DOHH2 (cell line): ENCODE data around the gene MBD4.

Experiments used
- H3F3A ChIP-seq: fragments of 200-600 bp; sonication (generic), shearing (Covaris generic); 2 replicates; pipeline ENCODE4 v1.6.0; 2016; ENCODE audit warnings: antibody characterized with exemption, mild to moderate bottlenecking; ENCODE audit not compliant: control insufficient read depth, insufficient read depth
- H3K27ac ChIP-seq: fragments of 200-600 bp; sonication (generic); 2 replicates; pipeline ENCODE4 v1.5.1; 2014; ENCODE audit warnings: low read depth, mild to moderate bottlenecking, low read length, moderate library complexity
- H3K27me3 ChIP-seq: fragments of 200-600 bp; sonication (generic); 2 replicates; pipeline ENCODE4 v1.6.1; 2014; ENCODE audit warnings: mild to moderate bottlenecking, low read length, mixed read lengths; ENCODE audit not compliant: control insufficient read depth
- H3K36me3 ChIP-seq: fragments of 200-600 bp; sonication (generic); 2 replicates; pipeline ENCODE4 v1.6.1; 2014; ENCODE audit warnings: mild to moderate bottlenecking, low read length, moderate library complexity, mixed read lengths; ENCODE audit not compliant: control insufficient read depth
- H3K4me1 ChIP-seq: fragments of 200-600 bp; sonication (generic); 2 replicates; pipeline ENCODE4 v1.6.1; 2014; ENCODE audit warnings: mild to moderate bottlenecking, low read length, mixed read lengths; ENCODE audit not compliant: control insufficient read depth
- H3K4me2 ChIP-seq: fragments of 200-600 bp; sonication (generic); 2 replicates; pipeline ENCODE4 v1.6.0; 2014; ENCODE audit warnings: mild to moderate bottlenecking, low read length, moderate library complexity
- H3K4me3 ChIP-seq: fragments of 200-600 bp; sonication (generic); 2 replicates; pipeline ENCODE4 v1.5.1; 2014; ENCODE audit warnings: mild to moderate bottlenecking, low read length, mixed read lengths
- H3K79me2 ChIP-seq: fragments of 200-600 bp; sonication (generic); 2 replicates; pipeline ENCODE4 v1.6.1; 2014; ENCODE audit warnings: mild to moderate bottlenecking, low read length, mixed read lengths; ENCODE audit not compliant: control insufficient read depth
- H3K9me2 ChIP-seq: fragments of 200-600 bp; sonication (generic); replicated peaks from 2 replicates; pipeline ENCODE4 v1.6.1; 2014; ENCODE audit warnings: mild to moderate bottlenecking, low read length, mixed read lengths; ENCODE audit not compliant: control insufficient read depth
- H3K9me3 ChIP-seq: fragments of 200-600 bp; sonication (generic); 2 replicates; pipeline ENCODE4 v1.6.1; 2014; ENCODE audit warnings: antibody characterized with exemption, low read length, mixed read lengths; ENCODE audit not compliant: control insufficient read depth, insufficient read depth
- H4K20me1 ChIP-seq: fragments of 200-600 bp; sonication (generic); 2 replicates; pipeline ENCODE4 v1.6.0; 2014; ENCODE audit warnings: low read depth, mild to moderate bottlenecking, antibody characterized with exemption, low read length, moderate library complexity; ENCODE audit not compliant: control insufficient read depth, insufficient read depth
- EZH2phosphoT487 ChIP-seq: fragments of 200-600 bp; sonication (generic); IDR thresholded peaks from 2 replicates; pipeline ENCODE4 v1.6.1; 2017; ENCODE audit warnings: borderline replicate concordance, mild to moderate bottlenecking, antibody characterized with exemption, low read length, moderate library complexity, mixed read lengths
- TF ChIP-seq, protein P1 (sequence below): fragments of 200-600 bp; sonication (generic); IDR thresholded peaks from one replicate; pipeline ENCODE4 v1.5.1; 2014; ENCODE audit warnings: antibody characterized with exemption, mild to moderate bottlenecking, low read depth, low read length; ENCODE audit not compliant: poor library complexity, severe bottlenecking

The MBD4 gene

DNA sequence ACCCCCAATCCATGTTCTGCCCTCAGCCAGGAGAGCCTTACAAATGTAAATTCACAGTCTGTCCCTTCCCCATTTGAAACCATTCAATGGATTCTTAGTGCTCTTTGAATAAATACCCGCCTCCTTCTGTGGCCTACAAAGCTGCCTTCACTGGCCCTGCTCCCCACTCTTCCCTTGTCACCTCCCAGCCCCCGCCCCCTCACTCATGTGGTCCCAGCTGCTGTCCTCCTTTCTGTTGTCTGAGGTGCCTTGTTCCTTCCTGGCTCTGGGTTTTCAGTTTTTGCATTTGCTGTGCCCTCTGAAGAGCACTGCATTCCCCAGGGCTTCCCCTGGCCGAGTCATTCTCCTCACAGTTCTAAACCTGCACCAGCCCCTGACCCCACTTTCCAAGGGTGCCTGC, 14.5 kb downstream of the MBD4 start:
- Histone ChIP-seq H3K36me3 (peaks cover 20% of the 10 kb centered on the region), H3K27me3 (no peaks in the 10 kb centered on the region), H3K79me2 (no peaks in the 10 kb centered on the region), H4K20me1 (no peaks in the 10 kb centered on the region), H3K4me2 (no peak overlapping the region), H3K4me3 (no peak overlapping the region), H3K27ac (no peak overlapping the region), H3K9me2 (no peaks in the 10 kb centered on the region), H3K4me1 (peaks cover 44% of the 10 kb centered on the region), H3K9me3 (peaks cover 10% of the 10 kb centered on the region; the same call in 1 of the 2 replicates), H3F3A (peaks cover 14% of the 10 kb centered on the region)
- no peak for TF ChIP-seq EZH2phosphoT487
- TF ChIP-seq, protein P1, sequence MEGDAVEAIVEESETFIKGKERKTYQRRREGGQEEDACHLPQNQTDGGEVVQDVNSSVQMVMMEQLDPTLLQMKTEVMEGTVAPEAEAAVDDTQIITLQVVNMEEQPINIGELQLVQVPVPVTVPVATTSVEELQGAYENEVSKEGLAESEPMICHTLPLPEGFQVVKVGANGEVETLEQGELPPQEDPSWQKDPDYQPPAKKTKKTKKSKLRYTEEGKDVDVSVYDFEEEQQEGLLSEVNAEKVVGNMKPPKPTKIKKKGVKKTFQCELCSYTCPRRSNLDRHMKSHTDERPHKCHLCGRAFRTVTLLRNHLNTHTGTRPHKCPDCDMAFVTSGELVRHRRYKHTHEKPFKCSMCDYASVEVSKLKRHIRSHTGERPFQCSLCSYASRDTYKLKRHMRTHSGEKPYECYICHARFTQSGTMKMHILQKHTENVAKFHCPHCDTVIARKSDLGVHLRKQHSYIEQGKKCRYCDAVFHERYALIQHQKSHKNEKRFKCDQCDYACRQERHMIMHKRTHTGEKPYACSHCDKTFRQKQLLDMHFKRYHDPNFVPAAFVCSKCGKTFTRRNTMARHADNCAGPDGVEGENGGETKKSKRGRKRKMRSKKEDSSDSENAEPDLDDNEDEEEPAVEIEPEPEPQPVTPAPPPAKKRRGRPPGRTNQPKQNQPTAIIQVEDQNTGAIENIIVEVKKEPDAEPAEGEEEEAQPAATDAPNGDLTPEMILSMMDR: no peak

DNA sequence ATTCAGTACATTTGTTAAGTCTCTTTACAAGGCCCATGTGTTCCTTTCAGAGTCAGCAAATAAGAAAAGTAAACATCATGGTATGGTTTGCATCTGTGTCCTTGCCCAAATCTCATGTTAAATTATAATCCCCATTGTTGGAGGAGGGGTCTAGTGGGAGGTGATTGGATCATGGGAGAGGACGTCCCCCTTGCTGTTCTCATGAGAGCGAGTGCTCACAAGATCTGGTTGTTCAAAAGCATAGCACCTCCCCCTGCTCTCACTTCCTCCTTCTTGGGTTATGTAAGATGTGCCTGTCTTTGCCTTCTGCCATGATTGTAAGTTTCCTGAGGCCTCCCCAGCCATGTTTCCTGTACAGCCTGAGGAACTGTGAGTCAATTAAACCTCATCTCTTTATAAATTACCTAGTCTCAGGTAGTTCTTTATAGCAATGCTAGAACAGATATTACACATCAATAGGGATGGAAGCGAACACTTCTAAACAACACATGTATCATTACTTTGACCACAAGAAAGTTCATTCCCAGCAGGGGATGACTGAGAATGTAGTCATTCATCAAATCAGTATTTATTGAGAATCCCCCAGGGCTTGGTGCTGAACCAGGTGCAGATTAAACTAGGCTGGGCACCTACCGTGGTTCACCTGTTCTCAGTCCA, 15.4 kb downstream of the MBD4 start:
- Histone ChIP-seq H3F3A (peaks cover 5% of the 10 kb centered on the region), H3K36me3 (peaks cover 13% of the 10 kb centered on the region), H3K79me2 (no peaks in the 10 kb centered on the region), H3K27me3 (no peaks in the 10 kb centered on the region), H3K9me2 (no peaks in the 10 kb centered on the region), H3K27ac (peak overlapping the region; percentile 36), H3K4me2 (peak overlapping the region; percentile 36), H3K9me3 (peaks cover 10% of the 10 kb centered on the region; the same call in 1 of the 2 replicates), H4K20me1 (no peaks in the 10 kb centered on the region), H3K4me1 (peaks cover 37% of the 10 kb centered on the region), H3K4me3 (peak overlapping the region; percentile 43)
- TF ChIP-seq, protein P1: no peak
- TF ChIP-seq EZH2phosphoT487: no peak

DNA sequence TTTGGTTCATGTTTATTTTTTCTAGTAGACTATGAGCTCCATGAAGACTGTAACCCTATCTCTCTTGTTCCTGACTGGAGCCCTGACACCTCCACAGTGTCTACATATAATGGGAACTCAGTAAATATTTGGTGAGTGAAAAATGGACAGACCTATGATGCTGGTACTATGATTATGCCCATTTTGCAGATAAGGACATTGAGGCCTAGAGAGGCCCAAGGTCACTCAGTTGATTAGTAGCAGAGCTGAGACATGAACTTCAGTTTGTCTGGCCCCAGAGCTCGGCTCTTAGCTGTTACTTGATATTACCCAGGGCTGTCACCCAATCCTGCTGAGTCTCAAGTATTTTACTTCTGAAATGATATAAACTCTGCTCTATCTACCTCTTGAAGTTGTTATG, 16.9 kb downstream of the MBD4 start:
- Histone ChIP-seq H3K9me2 (no peaks in the 10 kb centered on the region), H3K4me3 (no peak overlapping the region), H3K9me3 (peaks cover 10% of the 10 kb centered on the region; the same call in 1 of the 2 replicates), H3K79me2 (no peaks in the 10 kb centered on the region), H3K4me1 (peaks cover 24% of the 10 kb centered on the region), H3K27ac (no peak overlapping the region), H3K4me2 (no peak overlapping the region), H4K20me1 (no peaks in the 10 kb centered on the region), H3K36me3 (peaks cover 5% of the 10 kb centered on the region), H3K27me3 (no peaks in the 10 kb centered on the region), H3F3A (0 out of 2 replicates have a peak, but pooled peaks cover 3% of the 10 kb centered on the region)
- TF ChIP-seq EZH2phosphoT487: no peak
- TF ChIP-seq, protein P1: no peak
